Activated T-cell treated with anti-CD3 and anti-CD28 coated beads for 48 hours (primary cell): ENCODE data around the gene ARHGAP20.

Experiments
- DNase-seq: peaks from one replicate; pipeline ENCODE4 v3.0.0-alpha.2; 2020; ENCODE audit warnings: low read depth

The ARHGAP20 gene

DNA sequence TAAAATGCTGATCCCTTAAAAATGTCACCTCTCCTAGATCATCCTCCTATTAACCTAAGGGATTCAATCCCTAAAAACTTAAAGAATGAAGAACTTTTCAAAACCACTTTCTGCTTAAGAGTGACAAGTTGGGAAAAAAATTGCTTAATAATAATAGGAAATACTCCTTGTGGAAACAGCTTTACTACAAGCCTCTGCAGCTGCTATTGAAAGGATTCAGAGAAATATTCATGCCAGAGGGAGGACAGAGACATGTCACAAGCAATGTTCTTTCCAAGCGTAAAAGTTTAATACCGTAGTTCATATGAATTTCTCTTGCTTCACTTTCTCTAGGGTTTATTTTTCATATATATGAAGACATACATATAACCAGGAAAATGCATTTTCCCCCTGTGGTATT is 98.2 kb downstream of the ARHGAP20 start:
- no peak for DNase-seq

DNA sequence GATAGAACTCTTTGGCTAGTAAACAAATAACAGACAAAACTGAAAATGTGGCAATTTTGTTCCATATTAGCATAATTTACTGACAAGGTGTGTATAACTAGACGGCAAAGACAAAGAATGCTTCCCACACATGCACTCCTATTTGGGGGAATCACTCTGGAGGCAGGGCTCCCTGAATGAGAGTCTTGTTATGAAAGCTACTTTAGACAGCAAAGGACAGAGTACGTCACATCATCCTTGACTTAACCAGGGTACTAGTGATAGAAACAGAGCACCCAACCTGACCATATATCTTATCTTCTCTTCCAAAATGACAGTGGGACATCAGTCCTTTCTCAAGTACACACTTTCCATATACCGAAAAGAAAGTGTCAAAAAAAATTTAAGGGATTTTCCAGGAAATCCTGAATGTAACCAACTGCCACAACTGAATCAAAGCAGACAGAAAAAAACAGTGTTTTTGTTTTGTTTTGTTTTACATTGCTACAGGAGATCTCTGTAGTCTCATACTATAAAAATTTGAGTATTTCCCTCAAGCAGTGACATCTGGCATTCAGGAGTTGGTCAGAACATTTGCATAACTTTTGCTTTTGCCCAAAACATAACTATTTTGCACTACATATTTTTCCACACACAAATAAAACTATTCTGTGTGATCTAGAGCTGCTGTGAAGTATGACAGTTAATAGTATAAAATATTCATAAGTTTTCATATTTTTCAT is 98.9 kb downstream of the ARHGAP20 start:
- DNase-seq: no peak

DNA sequence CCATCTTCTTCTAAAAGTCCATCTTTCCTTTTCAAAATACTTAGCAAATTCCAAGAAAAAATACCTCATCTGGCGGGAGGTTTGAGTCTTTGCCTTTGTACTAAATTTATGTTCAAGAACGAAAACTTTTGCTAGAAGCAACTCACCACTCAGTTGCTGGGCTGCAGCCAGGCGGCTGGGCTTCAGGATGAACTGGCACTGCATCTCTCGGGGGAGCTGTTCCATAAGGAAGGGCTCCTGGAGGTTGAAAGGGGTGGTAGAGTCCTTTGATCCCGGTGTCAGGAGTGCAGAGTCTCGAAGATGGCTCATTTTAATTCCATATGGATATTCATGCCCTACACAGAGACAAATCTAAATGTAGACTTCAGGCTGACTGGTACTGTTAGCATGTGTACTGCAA is 105.8 kb downstream of the ARHGAP20 start:
- DNase-seq: no peak

DNA sequence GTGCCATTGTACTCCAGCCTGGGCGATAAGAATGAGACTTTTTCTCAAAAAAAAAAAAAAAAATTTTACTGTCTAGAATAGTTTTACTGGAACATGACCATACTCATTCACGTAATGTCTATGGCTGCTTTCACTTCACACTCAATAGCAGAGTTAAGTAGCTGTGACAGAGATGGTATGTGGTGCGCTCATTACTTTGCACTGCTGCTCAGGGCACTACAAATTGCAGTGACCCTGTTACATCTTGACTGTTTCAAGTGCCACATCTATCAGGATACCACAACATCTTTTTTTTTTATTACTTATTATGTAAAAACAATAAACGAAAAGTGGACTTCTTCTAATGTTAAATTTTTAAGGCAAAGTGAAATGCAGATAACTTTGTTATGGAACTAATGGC is 110.3 kb downstream of the ARHGAP20 start:
- DNase-seq: no peak

DNA sequence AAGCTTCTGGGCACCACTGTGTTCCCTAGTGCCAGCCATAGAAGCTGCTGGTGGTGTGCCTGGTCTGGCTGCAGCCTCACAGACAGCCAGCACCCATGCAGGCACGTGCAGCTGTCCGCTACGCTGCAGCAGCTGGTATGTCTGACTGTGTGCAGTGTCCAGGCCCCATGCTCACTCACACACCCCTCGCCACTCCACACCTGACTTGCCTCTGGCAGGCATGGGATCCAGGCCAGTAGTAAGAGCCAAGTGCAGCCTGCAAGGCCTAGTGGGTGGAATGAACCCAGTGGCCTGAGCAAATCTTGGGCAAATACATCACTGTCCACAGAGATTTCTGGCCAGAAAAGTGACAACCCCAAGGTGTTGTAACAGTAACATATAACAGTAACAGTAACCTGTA is 111.9 kb downstream of the ARHGAP20 start:
- DNase-seq: no peak

DNA sequence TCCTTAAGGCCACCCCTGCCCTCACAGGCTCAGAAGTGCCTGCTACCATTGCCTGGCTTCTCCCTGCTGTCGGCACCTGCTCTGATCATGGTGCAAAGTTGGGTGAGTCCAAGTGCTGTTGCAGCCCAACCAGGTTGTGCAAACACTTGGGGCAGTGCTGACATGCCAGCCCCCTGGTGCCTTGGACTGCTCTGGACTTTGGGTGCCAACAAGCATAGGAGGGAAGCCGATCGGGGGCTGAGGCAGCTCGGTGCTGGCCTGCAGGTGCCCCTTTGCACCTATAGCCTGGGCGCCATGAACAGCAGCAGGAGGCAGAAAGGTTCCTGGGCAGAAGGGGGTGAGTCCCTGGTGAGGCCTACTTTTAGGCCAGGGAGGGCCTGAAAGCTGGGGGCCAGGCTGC is 113.0 kb downstream of the ARHGAP20 start:
- no peak for DNase-seq

DNA sequence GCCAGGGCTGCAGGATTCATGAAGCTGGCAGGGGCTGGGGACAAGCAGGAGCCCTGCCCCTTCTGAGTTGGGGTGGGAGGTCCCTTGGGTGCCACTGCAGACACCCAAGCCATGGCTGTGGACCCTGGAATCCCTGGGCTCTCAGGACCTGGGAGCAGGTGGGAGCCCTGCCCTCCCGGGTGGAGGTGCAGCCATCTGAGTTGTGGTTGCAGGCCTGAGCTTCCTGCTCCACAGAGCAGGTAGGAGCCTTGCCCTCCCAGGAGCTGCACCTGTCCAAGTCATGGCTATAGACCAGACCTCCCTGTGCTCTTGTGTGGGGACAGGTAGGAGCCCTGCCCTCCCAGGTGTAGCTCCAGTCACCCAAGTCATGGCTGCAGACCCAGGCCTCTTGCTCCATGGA is 113.5 kb downstream of the ARHGAP20 start:
- DNase-seq: no peak

DNA sequence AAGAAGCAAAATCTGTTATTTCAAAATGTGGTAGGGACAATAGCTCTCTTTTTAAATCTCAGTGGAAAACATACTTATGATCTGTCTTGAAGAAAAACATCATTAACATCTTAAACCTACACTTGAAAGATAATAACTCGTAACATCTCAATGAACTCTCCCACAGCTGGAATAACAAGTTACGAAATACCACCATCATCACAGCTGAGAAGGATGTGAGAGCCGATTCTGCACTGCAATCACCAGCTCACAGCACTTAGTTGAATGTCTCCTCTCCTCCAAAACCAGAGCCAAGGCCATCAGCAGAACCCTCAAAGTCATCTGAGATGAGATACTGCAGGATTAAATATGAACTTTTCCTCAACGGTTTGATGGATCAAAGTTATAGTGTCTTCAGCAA is 124.3 kb downstream of the ARHGAP20 start:
- no peak for DNase-seq

DNA sequence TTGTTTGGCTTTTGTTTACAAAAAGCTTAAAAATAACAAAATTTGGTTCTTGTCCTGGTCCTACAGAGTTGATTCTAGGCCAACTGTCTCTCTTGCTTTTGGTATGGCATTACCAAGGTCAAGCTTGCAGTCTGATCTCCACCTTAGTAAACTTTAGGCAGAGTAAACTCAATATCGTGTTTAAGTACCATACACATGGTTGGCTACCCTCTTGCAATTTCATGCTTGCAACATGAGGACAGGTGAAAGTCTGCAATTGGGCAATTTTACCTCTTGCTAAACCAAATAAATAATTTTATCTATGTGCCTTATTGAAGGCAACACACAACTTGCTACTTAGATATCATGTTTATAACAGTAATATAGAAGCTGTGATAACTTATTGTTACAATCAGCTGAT is 125.1 kb downstream of the ARHGAP20 start:
- DNase-seq: no peak

DNA sequence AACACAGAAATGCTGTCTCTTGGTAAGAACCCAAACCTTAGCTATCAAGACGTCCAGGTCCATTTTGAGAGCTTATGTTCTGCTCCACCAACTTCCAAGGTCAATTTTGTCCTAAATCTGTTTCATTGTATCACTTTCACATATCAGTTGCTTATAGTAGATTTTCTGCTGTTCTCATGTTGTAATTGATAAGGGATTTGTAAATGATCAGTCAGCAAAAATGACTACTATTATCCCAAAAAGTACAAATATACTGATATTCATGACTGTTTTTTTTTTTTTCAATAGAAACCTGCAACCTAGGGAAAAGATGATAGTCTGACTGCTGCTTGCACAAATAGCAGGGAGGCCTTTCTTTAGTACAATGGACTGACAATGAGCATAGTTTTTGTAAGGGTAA is 128.1 kb downstream of the ARHGAP20 start:
- DNase-seq: no peak

DNA sequence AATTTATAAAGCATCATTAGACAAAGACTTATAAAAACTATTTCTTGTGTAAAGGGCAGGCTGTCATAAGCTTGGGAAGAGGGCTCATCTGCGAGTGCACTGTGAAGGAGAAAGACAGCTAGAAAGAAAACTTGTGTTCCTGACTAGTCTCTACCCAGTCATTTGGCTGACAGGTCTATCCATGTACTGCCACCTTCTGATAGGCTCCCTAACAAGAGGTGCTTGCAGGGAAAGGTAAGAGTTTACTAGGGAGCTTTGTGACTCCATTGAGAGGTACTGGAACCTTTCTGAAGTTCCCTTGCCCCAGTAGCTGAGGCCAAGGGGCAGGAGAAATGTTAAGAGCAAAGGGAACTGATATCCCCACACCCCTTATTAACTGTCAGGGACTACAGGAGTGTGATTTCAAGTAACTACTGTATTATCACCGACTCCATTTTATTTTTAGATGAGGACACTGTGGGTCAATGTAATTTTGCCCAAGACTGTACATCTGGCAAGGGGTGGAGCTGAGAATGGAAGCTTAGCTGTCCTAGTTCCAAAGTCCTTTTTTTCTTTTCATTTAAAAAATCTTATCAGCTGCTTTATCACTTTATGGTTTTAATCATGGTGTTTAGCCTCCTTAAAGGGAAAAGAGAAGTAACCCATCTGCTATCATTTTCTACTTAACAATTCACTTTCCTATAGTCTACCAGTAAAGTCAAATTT is 129.4 kb downstream of the ARHGAP20 start:
- DNase-seq: no peak

DNA sequence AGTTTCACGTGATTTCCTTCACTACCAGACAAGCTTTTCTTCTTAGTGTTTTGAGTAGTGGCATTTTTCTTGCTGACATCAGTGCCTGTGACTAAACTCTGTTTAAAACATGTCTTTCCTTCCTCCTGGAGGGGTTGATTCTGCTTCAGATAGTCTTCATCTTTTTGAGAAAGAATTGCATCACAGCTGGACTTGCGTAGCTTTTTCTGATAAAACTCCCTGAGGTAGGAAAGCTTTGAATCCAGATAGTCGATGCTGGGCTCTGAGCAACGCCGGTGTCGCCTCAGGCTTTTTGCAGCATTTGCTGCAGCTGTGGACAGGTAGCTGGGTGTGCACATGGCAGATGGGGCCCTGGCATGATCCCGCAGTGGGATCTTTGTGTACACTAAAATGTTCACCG is 131.7 kb downstream of the ARHGAP20 start:
- no peak for DNase-seq

DNA sequence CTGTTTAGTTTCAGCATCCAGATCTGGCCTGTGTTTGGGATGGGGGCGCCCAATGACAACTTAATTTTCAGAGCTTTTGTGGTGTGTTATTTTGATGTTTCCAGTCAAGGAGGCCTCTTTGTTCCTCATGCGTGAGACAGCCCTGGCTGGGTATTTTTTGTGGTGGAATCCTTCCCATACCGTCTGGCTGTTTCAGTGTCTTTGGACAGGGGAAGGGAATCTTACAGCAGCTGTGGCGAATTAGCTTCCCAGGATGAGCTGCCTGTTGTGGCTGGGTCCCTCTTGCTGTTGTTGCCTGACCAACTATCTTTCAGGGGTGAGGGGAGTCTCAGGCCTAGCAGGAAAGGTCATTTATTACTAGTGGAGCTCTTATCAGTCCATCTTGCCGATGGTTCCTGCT is 138.8 kb downstream of the ARHGAP20 start:
- DNase-seq: no peak

DNA sequence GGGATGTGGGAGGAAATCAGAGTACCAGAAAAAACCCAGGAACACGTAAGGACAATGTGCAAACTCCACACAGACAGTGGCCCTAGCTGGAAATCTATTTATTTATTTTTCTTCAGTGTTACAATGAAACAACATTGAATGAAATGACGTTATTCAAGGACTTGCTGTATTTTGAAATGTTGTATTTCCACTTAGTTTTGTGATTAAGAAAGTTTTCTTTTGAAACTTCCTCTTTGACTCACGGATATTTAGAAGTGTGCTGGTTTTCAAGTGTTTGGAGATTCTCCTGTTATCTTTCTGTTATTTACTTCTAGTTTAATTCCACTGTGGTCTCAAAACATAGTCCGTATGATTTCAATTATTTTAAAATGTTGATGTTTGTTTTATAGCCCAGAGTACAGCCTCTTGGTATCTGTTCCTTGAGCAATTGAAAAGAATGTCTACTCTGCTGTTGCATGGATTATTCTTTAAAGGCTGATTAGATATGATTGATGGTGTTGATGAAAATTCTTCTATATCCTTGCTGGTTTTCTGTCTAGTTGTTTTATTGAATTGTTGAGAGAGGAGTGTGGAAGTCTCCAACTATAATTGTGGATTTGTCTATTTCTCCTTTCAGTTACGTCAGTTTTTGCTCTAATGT is 141.0 kb downstream of the ARHGAP20 start:
- no peak for DNase-seq

DNA sequence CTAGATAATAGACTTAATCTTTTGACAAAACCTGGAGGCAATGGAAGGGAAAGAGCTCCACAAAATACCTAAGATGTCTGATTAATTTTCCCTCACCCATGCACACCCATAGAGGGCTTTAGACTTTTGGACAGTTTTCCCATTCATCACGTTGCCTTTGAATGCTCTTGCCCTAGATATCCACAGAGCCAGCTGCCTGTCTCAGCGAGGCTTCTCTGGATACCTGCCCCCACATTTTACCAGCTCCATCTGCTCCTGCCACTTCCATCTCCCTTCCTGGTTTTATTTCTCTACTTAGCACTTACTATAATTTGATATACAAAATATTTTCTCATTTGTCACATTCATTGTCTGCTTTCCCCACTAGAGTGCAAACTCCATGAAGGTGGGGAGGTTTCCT is 145.7 kb downstream of the ARHGAP20 start:
- DNase-seq: no peak

DNA sequence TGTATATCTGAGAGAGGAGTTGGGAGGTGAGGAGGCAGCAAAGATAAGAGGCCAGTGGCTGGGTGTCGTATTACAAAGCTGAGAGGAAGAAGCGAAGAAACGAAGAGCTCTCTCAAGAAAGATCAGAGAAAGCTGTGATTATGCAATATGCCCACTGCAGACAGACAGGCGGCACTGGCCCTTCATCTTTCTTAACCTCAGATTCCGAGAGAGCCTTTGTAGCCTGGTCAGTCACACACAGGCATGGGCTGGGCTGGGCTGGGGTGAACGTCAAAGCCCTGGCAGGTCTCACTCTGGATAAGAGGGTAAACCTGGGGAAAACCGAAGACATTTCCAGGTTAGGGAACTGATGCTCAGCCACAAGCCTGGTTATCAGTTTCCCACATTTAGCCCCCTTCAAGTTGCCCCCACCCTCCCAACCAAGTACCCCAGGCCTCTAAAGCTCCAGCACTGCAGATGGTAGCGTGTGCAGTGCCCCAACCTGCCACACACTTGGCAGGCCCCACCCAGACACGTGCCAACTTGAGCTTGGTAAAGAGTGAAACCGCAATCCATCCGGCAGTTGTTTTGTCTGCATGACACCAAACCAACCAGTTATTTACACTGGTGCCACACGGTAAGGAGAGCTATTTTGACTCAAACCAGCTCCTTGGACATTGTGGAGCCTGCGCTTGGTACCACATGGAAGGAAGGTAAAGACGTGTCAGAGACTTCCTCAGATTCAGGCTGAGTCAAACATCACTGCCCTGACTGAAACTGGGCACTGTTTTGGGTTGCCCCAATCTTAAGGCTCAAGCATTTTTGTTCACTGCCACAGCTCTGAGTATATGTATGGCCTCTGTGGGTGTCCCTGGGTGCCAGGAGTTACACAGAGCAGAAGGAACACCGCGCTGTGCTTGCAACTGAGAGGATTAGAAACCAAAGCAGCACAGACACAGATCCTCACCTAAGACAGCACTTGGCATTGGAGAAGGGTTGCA is 146.6 kb downstream of the ARHGAP20 start:
- no peak for DNase-seq

DNA sequence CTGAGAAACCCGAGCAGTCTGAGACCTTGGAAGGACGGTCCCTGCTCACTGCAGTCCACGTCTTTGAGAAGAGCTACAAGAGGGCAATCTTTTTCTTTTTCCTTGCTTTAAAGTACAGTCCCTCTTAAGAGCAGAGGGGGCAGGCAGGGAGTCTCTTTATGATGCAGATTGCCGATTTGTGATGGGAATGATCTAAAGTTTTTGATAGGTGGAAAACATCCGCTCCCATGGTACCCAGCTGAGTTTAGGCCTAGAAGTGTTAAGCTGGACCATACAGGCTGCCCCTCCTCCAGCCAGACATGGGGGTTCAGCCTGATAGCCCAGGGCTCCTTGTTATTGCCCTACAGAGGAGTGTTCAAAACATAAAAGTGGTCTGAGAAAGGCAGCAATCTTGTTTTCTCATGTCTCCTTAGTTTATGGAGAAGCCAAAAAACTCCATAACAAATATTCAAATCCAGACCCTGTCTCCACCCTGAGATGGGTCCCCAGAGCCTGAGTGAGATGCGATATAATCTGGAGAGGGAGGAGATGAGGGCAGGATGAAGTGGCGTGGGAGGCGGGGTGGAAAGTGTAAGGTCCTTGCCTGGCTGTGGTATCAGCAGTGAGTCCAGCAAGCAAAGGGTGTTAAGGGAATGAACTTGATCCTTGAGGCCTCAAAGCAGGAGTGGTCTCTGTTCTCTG is 147.4 kb downstream of the ARHGAP20 start:
- no peak for DNase-seq

DNA sequence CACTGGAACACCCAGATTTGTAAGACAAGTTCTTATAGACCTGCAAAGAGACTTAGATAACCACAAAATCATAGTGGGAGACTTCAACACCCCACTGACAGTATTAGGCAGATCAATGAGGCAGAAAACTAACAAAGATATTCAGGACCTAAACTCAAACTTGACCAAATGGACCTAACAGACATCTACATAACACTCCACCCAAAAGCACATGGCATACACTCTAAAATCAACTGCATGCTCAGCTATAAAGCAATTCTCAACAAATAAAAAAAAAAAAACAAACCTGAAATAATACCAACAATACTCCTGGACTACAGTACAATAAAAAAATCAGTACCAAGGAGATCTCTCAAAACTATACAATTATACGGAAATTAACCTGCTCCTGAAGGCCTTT is 167.5 kb downstream of the ARHGAP20 start:
- no peak for DNase-seq

DNA sequence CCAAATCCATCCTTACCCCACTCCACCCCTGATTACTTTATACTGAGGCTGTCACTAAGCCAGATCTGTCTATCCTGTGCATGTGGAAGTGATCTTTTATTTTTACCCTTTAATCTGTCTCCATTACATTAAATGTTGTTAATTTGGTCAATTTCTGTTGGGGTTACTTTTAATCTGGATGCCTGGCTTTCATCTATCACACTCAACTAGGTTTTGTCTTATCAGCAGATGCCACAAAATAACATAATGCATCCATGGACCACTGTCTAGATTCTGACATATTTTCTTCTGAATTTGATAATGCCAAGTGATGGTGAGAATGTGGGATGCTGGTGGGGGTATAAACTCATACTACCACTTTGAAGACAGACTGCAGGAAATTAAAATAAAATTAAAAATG is 174.1 kb downstream of the ARHGAP20 start:
- no peak for DNase-seq

DNA sequence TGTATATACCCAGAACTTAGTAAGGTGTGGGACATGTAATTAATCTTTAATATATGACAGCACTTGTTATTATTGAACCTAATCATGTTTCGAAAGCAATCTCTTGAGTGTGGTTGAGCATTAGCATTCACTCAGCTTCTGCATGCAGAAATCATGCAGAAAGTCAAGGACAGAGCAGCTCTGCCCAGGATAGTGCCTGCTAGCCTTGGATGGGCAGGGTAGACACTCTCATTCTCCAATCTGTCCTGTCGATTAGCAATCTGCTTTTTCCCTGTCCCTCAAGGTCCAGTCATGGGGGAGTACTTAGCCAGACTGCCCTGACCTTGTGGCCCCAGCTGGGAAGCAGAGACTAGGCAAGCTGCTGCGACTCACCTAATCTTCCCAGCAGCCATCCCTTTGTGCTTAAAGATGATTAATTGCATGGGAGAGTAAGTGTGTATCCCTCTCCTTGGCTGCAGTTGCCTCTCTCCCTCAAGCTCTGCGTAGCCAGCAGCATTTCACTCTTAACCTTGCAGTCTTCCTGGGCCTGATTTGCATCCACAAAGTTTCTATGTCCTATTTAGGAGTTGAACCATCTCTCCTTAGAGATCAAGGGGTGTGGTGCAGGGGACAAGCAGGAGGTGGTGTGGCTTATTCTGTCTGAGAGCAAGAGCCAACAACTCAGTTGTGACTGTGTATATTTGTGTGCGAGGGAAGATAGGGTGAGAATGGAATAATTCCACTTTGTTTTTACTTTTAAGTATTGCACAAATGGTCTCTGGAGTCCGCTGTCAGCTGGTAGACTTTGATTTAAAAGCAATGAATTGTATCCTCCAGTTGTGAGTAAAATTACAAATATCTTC is 181.1 kb downstream of the ARHGAP20 start:
- DNase-seq: no peak

DNA sequence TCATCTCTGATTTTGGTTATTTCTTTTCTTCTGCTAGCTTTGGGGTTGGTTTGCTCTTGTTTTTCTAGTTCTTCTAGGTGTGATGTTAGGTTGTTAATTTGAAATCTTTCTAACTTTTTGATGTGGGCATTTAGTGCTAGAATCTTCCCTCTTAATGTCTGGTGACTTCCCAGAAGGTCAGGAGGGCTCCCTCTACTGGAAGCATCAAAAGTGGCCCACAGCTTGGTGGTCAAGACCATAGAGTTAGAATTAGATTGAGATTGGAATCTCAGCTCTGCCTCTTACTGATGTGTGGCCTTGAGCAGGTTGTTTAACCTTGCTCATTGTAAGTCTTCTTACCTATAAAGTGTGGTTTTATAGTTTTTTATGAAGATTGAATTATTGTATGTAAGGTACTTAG is 183.2 kb downstream of the ARHGAP20 start:
- no peak for DNase-seq
